Activated T-cell treated with anti-CD3 and anti-CD28 coated beads for 48 hours (primary cell): ENCODE data around the gene TMEM50A.
A peak's percentile ranks its signal among the peaks of the same experiment; 100 is the strongest.
"Not testable (repeated sequence)": the region's sequence is repeated elsewhere in the genome, so short reads cannot be mapped to it uniquely, and the experiment has no call there.

ENCODE experiments used
- DNase-seq: peaks from one replicate; pipeline ENCODE4 v3.0.0-alpha.2; 2020; ENCODE audit warnings: low read depth

Gene TMEM50A

DNA sequence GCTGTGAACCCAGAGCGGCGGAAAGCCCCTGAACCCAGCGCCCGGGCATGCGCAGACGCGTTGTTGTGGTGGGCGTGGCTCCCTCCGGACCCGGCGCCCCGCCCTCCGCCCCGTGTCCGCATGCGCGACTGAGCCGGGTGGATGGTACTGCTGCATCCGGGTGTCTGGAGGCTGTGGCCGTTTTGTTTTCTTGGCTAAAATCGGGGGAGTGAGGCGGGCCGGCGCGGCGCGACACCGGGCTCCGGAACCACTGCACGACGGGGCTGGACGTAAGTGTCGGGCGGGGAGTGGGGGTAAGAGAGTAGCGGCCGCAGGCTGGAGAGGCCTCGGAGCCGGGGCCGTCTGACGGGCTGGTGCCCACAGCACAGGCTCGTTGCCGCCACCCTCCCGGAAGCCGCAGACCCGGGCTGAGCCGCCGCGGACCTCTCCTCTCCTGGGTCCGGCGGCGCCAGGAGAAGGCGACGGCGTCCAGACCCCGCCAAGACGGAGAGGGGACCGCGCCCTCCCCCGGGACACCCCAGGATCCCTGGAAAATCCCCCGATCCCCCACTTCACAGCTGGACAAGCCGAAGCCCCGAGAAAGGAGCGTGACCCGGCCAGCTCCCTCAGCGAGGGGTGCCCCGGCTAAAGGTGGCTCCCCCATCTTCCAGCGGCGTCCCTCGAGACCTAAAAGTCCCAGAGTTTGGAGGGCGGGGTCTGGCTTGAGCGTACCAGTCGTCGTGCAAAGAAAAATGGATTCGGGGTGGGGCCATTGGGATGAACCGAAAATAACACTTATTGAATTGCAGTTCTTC, at the start of gene TMEM50A:
TSS of gene TMEM50A (plus strand) at position 147 of the 794 bp plus-strand sequence. CDS start 2,153 bp downstream, outside the sequence.
- DNase-seq = peak; percentile 88

DNA sequence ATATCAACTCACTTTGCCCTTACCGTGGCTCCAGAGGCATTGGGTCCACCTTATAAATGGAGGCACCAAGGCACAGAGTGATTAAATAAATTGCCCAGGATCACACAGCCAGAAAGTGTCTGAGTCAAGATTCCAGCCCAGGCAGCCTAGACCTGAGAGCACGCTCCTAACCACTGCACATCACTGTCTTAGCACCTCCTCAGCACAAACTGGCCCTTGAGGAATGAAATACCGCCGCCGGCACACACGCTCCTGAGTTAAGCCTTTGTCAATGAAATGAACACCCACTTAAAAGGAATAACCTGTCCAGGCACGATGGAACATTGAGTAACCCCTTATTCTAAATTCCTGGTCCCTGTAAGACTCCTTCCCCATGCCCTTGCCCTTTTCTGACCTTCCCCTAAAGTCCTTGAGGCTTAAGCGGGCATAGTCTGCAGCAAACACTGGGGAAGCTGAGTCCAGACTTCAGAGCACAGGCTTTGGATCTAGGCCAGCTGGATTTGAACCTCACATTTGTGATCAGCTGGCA, 49.5 kb upstream of the TMEM50A start:
- not testable (repeated sequence) for DNase-seq

DNA sequence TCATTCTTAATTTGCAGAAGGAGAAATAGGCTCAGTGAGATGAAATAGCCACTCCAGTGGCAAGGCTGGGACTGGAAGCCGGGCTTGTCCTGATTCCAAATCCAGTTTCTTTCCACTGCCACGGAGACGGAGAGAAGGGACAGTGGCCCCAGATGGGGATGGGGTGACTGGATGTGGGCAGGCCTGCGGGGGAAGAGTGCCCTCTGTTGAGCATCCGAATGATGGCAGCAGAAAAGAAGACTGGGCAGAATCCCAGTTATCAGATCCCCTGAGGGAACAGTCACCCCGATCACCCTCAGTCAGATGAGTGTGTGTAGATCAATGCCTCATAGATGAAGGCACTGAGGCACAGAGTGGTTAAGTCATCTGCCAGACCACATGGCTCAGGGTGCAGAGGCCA, 48.1 kb upstream of the TMEM50A start:
- DNase-seq = not testable (repeated sequence)

DNA sequence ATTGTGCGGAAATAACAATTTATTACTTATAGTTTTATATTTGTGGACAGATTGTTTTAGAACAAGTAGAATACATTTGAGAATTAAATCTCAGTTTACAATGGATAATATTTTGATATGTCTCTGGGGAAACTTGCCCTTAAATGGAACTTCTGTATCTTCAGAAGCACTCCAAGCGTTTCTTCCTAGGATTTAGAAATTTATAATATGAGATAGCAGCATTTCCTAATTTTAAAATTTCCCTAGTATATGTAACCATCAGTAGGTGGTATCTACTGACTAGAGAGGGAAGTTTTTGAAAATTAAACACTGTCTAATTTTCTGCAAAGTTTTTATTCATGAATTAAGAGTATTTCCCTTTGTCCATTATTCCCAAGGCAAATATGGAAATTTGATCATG, 44.7 kb upstream of the TMEM50A start:
- not testable (repeated sequence) for DNase-seq

DNA sequence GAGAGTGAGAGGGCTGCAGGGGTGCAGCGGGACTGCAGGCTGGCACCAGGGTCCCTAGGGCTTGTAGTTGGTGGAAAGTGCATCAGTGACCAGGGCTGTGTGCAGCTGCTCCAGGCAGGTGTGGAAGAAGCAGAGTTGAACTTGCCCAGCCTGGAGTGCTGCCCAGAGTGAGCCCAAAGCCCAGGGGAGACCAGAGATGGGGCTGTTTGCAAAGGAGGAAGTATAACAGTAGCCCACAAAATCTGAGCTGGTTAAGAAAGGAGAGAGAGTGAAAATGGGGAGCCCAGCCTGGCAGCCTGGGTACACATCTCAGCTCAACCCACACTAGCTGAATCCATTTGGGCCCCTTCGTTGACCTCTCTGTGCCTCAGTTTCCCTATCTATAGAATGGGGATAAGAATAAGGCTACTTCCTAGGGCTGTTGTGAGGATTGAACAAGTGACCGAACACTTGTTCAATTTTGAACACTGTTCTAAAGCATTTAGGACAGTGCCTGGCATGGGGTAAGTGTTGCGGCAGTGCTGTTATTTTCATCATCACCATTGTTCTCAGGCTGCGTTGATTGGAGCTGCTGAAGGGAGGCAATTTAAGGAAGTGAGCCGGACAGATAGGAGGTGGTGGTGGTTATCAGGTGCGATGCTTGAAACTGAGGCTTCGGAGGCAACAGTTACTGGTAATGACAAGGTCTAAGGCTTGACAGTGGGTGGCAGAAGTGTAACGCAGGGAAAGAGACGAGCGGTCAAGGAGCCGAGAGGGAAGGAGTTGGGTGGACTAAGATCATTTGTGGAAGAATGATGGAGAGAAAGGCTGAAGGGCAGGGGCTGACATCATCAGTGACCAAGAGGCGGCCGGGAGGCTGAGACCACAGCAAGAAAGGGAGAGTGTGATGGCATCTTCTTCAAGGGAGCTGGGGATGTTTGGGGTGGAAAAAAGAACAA, 43.0 kb upstream of the TMEM50A start:
- DNase-seq = not testable (repeated sequence)

DNA sequence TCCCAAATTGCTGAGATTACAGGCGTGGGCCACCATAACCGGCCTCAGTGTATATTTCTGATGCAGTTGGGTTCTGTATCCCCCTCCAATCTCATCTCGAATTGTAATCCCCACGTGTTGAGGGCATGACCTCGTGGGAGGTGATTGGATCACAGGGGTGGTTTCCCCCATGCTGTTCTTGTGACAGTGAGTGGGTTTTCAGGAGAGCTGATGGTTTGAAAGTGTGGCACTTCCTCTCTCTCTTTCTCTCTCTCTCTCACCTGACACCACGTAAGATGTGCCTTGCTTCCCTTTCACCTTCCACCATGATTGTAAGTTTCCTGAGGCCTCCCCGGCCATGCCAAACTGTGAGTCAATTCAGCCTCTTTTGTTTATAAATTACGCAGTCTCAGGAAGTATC, 41.6 kb upstream of the TMEM50A start:
- DNase-seq = not testable (repeated sequence)

DNA sequence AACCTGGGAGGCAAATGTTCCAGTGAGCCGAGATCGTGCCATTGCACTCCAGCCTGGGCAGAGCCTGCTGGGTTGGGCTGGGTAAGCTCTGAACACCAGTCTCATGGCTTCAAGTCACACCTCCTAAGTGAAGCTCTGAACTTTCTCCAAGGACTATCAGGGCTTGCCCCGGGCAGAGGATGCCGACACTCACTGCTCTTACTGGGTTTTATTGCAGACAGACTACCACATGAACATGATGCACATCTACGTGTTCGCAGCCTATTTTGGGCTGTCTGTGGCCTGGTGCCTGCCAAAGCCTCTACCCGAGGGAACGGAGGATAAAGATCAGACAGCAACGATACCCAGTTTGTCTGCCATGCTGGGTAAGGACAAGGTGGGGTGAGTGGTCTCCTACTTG, 37.4 kb upstream of the TMEM50A start:
- not testable (repeated sequence) for DNase-seq

DNA sequence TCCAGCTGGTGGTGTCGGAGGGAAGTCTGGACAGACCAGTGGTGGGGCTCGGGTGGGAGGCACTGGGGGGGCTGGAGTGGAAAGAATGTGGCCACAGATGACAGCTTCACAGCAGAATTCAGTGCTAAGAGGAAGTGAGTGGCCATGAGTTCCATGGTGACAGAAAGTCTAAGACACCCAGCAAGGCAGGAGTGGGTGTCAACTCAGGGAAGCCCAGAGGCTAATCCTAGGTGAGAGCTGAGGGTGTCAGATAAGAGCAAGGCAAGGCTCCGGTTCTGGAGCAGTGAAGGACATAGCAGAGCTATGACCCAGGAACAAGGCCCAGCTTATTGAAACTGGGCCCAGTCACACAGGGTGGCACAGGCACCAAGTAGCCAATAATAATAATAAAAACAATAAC, 35.8 kb upstream of the TMEM50A start:
- not testable (repeated sequence) for DNase-seq

DNA sequence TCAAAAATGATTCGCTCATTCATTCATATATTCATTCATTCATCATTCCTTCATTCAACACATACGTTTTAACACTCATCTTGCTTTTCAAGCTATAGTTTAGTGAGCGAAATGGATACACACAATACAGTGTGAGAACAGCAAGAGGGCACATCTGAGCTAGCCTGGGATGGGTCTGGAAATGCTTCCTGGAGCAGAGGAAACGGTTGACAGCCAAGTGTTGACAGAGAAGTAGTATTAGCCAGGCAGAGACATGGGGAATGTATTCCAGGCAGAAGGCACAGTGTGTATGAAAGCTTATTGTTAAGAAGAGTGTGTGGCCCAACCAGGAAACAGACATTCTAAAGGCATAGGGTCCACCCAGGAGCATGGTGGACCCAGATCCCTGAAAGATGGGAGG, 33.2 kb upstream of the TMEM50A start:
- DNase-seq = not testable (repeated sequence)

DNA sequence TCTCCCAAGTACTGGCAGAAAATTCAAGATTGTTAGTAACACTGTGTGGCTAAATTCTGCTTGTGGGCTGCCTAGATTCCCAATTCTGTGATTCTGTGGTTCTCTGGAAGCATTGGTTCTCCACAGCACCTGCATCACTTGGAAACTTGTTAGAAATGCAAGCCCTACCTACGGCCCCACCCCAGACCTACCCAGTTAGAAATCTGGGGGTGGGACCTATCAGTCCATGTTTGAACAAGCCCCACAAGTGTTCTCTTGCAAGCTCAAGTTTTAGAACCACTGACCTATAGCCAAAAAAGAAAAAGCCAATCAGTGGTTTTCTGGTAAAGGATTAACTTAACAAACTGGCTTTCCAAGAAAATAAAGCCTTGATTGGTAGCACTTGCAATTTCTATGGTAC, 30.0 kb upstream of the TMEM50A start:
- not testable (repeated sequence) for DNase-seq

DNA sequence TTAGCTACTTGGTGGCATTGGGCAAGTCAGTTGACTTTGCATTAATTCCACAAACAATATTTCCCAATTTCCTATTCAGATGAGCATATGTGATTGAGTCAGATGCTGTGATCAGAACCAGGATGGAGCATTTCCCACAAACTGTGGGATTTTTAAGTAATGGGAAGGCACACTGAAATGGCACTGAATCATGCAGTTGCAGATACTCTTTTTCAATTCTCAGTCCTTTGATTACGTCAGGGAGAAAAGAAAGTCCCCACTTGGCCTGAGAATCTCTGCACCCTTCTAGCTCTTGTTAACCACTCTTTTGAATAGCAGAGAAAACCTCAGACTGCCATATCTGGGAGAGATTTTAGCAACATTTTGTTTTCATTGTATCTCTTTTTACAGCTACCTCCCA, 29.0 kb upstream of the TMEM50A start:
- not testable (repeated sequence) for DNase-seq

DNA sequence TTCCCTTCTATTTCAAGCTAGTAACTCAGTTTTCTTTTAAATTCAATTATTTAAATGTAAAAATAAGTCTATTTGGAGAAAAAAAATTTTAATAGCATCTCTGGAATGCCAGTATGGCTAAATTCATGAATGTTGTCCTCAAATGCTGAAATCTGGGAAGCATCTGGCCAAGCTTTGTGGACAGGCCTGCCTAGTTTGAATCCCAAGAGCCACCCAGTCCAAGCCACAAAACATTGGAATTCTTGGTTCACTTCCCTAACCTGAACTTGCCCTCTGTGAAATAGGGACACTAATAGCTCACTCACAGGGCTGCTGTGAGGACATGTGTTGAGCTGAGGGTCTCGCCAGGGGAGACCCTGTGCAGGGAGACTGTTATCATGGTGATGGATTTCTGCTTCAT, 28.6 kb upstream of the TMEM50A start:
- not testable (repeated sequence) for DNase-seq

DNA sequence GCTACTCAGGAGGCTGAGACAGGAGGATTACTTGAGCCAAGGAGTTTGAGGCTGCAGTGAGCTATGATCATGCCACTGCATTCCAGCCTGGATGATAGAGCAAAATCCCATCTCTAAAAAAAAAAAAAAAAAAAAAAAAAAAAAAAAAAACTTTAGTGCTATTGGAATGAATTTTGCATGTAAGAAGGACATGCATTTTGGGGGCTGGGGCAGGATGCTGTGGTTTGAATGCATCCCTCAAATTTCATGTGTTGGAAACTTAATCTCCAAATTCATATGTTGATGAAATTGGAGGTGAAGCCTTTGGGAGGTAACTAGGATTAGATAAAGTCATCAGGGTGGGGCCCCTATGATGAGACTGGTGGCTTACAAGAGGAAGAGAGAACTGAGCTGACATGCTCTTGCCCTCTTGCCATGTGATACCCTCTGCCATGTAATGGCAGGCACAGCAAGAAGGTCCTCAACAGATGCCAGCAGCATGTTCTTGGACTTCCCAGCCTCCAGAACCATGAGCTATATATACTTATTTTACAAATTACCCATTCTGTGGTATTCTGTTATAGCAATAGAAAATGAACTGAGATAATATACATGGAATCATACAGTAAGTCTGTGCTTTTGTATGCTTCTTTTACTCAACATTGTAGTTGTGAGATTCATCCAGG, 25.2 kb upstream of the TMEM50A start:
- DNase-seq = not testable (repeated sequence)

DNA sequence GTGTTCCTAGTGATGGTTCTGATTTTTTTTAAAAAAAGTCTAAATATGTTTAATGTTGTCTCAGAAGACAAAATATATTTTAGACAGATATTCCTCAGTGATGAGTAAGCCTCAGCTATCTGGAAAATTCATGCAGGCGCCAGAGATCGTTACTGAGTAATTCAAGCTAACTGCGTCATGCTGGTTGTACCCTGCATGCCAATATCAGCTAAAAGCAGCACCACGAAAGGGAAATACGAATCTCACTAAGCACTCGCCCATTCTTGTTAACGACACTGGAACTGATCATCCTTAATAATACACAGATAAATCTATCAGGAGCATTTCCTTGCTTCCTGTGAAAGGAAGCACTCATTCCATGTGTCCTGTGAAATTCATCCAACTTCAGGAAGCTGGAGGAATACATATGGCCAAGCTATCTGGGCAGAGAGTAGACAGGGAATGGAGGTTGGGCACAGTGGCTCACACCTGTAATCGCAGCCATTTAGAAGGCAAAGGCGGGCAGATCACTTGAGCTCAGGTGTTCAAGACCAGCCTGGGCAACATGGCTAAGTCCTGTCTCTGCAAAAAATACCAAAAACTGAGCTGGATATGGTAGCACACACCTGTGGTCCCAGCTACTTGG, 17.7 kb upstream of the TMEM50A start:
- DNase-seq = not testable (repeated sequence)

DNA sequence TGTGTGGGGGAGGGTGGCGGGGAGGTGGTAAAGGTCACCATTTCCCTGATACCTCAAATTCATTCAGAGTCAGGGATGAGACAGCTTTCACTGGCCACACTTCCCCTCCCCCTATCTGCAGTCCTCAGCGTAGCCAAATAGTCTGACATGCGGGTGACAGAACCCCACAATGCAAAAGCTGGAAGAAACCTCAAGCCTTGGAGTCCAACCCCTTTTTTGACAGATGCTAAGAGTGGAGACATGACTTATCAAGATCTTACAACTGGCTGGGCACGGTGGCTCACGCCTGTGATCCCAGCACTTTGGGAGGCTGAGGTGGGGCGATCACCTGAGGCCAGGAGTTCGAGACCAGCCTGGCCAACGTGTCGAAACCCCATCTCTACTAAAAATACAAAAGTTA, 16.0 kb upstream of the TMEM50A start:
- not testable (repeated sequence) for DNase-seq

DNA sequence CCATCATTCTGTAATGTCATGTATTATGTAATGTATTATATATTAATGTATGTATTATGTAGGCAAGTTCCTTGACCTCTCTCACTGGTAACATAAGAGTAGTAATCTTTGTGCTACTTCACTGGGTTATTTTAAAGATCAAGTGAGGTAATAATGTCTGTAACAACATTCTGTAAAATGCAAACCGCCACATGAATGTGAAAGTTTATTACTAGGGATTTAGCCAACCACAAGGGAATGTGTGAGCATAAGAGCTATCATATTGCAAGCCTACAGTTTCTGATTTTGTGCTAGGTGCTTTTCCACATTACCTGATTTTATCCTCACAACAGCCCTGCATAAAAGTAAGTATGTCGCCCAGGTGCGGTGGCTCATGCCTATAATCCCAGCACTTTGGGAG, 13.7 kb upstream of the TMEM50A start:
- not testable (repeated sequence) for DNase-seq

DNA sequence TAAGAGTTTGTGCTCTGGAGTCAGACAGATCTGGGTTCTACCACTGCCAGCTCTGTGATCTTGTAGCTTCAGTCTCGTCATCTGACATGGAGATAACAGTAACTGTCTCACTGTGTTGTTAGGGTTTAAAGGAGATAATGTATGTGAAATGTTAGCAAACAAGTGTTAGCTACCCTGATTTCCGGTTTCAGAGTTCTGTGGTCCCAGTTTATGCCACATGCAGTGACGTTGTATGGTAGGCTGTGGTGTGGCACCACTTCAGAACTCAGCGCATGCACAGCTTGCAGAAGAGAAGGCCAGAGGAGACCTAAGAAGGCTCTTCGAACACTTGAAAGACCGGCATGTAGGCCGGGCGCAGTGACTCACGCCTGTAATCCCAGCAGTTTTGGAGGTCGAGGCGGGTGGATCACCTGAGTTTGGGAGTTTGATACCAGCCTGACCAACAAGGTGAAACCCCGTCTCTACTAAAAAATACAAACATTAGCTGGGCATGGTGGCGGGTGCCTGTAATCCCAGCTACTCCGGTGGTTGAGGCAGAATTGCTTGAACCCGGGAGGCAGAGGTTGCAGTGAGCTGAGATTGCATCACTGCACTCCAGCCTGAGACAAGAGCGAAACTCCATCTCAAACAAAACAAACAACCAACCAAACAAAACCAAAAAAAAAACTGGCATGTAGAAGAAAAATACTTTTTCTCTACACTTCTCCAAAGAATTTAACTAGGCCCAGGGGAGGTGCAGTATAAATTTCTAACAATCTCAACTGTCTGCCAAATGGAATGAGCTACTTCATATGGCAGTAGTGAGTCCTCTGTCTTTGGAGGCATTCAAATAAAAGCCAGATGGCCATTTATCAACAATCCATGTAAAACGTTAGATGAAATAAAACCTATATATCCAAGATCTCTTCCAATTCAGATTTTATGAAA, 10.0 kb upstream of the TMEM50A start:
- DNase-seq = not testable (repeated sequence)

DNA sequence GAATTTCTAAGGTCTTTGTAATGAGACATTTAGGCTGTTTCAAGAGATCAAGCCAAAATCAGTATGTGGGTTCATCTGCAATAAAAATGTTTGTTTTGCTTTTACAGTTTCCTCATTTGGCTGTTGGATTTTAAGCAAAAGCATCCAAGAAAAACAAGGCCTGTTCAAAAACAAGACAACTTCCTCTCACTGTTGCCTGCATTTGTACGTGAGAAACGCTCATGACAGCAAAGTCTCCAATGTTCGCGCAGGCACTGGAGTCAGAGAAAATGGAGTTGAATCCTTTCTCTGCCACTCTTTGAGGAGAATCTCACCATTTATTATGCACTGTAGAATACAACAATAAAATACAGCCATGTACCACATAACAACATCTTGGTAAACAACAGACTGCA, 9.3 kb upstream of the TMEM50A start:
- DNase-seq = not testable (repeated sequence)

DNA sequence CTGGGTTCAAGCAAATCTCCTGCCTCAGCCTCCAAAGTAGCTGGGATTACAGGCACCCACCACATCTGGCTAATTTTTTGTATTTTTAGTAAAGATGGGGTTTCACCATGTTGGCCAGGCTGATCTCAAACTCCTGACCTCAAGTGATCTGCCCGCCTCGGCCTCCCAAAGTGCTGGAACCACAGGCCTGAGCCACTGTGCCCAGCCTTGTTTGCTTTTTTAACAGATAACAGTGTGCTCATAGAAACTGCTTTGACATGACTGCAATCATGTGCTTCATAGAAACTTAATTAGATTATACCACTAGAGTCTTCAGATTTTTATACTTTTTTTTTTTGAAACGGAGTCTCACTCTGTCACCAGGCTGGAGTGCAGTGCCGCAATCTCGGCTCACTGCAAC, 8.8 kb upstream of the TMEM50A start:
- not testable (repeated sequence) for DNase-seq

DNA sequence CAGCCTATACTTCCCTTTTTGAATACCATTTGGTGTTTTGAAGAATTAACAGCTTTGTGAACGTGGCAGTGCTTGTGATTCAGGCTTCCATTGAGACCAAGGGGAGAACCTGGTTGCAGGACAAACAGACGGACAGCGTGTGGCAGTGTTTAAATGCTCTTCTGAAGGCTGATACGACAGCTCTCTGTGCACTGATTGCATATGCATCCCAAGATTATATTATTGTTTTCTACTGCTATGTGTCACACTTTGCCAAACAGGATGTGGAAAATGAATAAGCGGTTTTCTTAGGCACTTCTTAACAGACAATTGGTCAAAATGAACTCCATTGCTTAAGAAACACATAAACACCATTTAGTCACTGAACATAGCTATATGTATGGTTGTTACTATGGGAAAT, 8.2 kb upstream of the TMEM50A start:
- DNase-seq = not testable (repeated sequence)
